GM12891 (cell line): Measurements from ENCODE around the gene VPS26C.

Source experiments
- POLR2A ChIP-seq: IDR thresholded peaks from 2 replicates; pipeline ENCODE4 v1.6.1; 2011; ENCODE audit warnings: low read depth, low read length, control low read depth
- POLR2AphosphoS5 ChIP-seq: IDR thresholded peaks from 2 replicates; pipeline ENCODE4 v1.6.1; 2011; ENCODE audit warnings: low read depth, low read length, control low read depth
- POU2F2 ChIP-seq: IDR thresholded peaks from 2 replicates; pipeline ENCODE4 v1.6.1; 2011; ENCODE audit warnings: low read depth, mild to moderate bottlenecking, control low read depth, low read length, moderate library complexity
- SPI1 ChIP-seq: IDR thresholded peaks from 2 replicates; pipeline ENCODE4 v1.6.1; 2011; ENCODE audit warnings: low read depth, low read length, control low read depth

- TF ChIP-seq POLR2AphosphoS5 = no peak
- no peak for TF ChIP-seq POLR2A
- TF ChIP-seq POU2F2 = no peak
- no peak for TF ChIP-seq SPI1
Measured at GRCh38 chr21:37227071-37228002, 39.8 kb downstream of the VPS26C start.
